Effector CD4-positive, alpha-beta T cell (primary cell): ENCODE measurements around the gene RETN.
"Not testable (repeated sequence)": the region's sequence is repeated elsewhere in the genome, so short reads cannot be mapped to it uniquely, and the experiment has no call there.

Experiments used
- DNase-seq: peaks from one replicate; pipeline ENCODE4 v3.0.0-alpha.2; 2020

Gene RETN

GRCh38 chr19:7638802-7639465 is 29.9 kb upstream of the RETN start:
- DNase-seq: no peak

GRCh38 chr19:7639863-7640348 is 28.9 kb upstream of the RETN start:
- DNase-seq: no peak

- DNase-seq: no peak
These were observed 28.0 kb upstream of the RETN start for GRCh38 chr19:7640803-7641202.

GRCh38 chr19:7641290-7642276 is 27.3 kb upstream of the RETN start:
- DNase-seq: no peak

GRCh38 chr19:7642295-7643030 is 26.4 kb upstream of the RETN start:
- no peak for DNase-seq

- DNase-seq: no peak
These were observed 25.8 kb upstream of the RETN start for GRCh38 chr19:7643031-7643415.

- not testable (repeated sequence) for DNase-seq
These were observed 25.0 kb upstream of the RETN start for GRCh38 chr19:7643629-7644549.

GRCh38 chr19:7644550-7644877 is 24.3 kb upstream of the RETN start:
- no peak for DNase-seq

GRCh38 chr19:7645163-7645562 is 23.7 kb upstream of the RETN start:
- DNase-seq: no peak

- no peak for DNase-seq
These were observed 23.0 kb upstream of the RETN start for GRCh38 chr19:7645656-7646425.

- DNase-seq: no peak
These were observed 22.5 kb upstream of the RETN start for GRCh38 chr19:7646426-7646700.

GRCh38 chr19:7647156-7647555 is 21.7 kb upstream of the RETN start:
- no peak for DNase-seq

GRCh38 chr19:7648265-7649014 is 20.4 kb upstream of the RETN start:
- DNase-seq: no peak

- no peak for DNase-seq
These were observed 18.7 kb upstream of the RETN start for GRCh38 chr19:7650148-7650547.

GRCh38 chr19:7652061-7652641 is 16.7 kb upstream of the RETN start:
- peak; percentile 87 for DNase-seq

GRCh38 chr19:7654401-7654800 is 14.4 kb upstream of the RETN start:
- no peak for DNase-seq

- no peak for DNase-seq
These were observed 13.3 kb upstream of the RETN start for GRCh38 chr19:7655581-7655980.

- no peak for DNase-seq
These were observed 11.6 kb upstream of the RETN start for GRCh38 chr19:7657131-7657751.

- peak; percentile 14 for DNase-seq
These were observed 10.6 kb upstream of the RETN start for GRCh38 chr19:7658219-7658686.
